ENCODE data around the gene SBK1.
A peak's percentile ranks its signal among the peaks of the same experiment; 100 is the strongest.

The SBK1 gene

DNA sequence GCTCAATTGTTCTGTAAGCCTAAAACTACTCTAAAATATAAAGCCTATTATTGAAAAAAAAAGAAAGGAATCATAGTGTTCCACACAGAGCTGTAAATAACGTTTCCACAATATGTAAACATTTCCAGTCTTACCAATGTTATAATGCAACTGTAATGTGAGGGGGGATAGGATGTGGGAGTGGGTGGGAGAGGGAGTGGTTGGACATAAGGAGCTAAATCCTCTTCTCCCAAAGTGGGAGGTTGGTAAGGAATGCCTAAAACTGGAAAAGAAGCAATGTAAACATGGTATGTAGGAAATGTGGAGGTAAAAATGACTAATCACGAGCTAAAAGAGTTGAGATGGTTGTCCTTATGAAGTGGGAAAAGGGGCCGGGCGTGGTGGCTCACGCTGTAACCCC lies 17.6 kb upstream of the SBK1 start:
- H2AFZ ChIP-seq (ENCODE audit: low read length), result no peak overlapping the region
- no peaks in the 10 kb centered on the region for H3K9me2 ChIP-seq (replicated peaks; ENCODE audit: insufficient read depth, low read length)
- no peak overlapping the region for H3K27ac ChIP-seq (ENCODE audit: low read length)
- H3K27me3 ChIP-seq (replicated peaks; ENCODE audit: insufficient read depth, low read length), result peaks cover 13% of the 10 kb centered on the region
- TF ChIP-seq EZH2phosphoT487 (IDR thresholded peaks at IDR 0.05; ENCODE audit: low read length) (no peak), EZH2 (optimal IDR thresholded peaks at IDR 0.05; ENCODE audit: low read depth, low read length) (no peak)
- TF ChIP-seq, protein P1, sequence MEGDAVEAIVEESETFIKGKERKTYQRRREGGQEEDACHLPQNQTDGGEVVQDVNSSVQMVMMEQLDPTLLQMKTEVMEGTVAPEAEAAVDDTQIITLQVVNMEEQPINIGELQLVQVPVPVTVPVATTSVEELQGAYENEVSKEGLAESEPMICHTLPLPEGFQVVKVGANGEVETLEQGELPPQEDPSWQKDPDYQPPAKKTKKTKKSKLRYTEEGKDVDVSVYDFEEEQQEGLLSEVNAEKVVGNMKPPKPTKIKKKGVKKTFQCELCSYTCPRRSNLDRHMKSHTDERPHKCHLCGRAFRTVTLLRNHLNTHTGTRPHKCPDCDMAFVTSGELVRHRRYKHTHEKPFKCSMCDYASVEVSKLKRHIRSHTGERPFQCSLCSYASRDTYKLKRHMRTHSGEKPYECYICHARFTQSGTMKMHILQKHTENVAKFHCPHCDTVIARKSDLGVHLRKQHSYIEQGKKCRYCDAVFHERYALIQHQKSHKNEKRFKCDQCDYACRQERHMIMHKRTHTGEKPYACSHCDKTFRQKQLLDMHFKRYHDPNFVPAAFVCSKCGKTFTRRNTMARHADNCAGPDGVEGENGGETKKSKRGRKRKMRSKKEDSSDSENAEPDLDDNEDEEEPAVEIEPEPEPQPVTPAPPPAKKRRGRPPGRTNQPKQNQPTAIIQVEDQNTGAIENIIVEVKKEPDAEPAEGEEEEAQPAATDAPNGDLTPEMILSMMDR (IDR thresholded peaks at IDR 0.05; ENCODE audit: low read length), result no peak
- no peak for DNase-seq
- no peaks in the 10 kb centered on the region for H3K9me3 ChIP-seq (replicated peaks; ENCODE audit: insufficient read depth, low read length)
- H3K4me1 ChIP-seq (ENCODE audit: low read length), result peaks cover 5% of the 10 kb centered on the region; the same call in 1 of the 2 replicates
- H3K79me2 ChIP-seq (ENCODE audit: low read length), result no peaks in the 10 kb centered on the region
- H3K36me3 ChIP-seq (replicated peaks; ENCODE audit: insufficient read depth, low read length), result no peaks in the 10 kb centered on the region
- H3K9ac ChIP-seq (ENCODE audit: low read length), result no peak overlapping the region
- H4K20me1 ChIP-seq (ENCODE audit: insufficient read depth, low read length), result no peaks in the 10 kb centered on the region
- no peaks in the 10 kb centered on the region for H3F3A ChIP-seq (ENCODE audit: insufficient read depth, low read length)
- peak overlapping the region; percentile 6; the same call in 1 of the 2 replicates for H3K4me2 ChIP-seq (ENCODE audit: low read depth, low read length)
- H3K4me3 ChIP-seq (ENCODE audit: low read length), result no peak overlapping the region

- H3K79me2 ChIP-seq (ENCODE audit: low read length), result no peaks in the 10 kb centered on the region
- H3K9ac ChIP-seq (ENCODE audit: low read length), result no peak overlapping the region
- H3K9me2 ChIP-seq (replicated peaks; ENCODE audit: insufficient read depth, low read length), result no peaks in the 10 kb centered on the region
- no peak overlapping the region for H3K4me3 ChIP-seq (ENCODE audit: low read length)
- DNase-seq, result no peak
- H3K4me2 ChIP-seq (ENCODE audit: low read depth, low read length), result no peak overlapping the region
- H3K27ac ChIP-seq (ENCODE audit: low read length), result no peak overlapping the region
- TF ChIP-seq EZH2 (optimal IDR thresholded peaks at IDR 0.05; ENCODE audit: low read depth, low read length), result no peak
- TF ChIP-seq EZH2phosphoT487 (IDR thresholded peaks at IDR 0.05; ENCODE audit: low read length), result no peak
- TF ChIP-seq, protein P1 (IDR thresholded peaks at IDR 0.05; ENCODE audit: low read length), result no peak
- no peak overlapping the region for H2AFZ ChIP-seq (ENCODE audit: low read length)
- no peaks in the 10 kb centered on the region for H3K9me3 ChIP-seq (replicated peaks; ENCODE audit: insufficient read depth, low read length)
- peaks cover 13% of the 10 kb centered on the region for H3K27me3 ChIP-seq (replicated peaks; ENCODE audit: insufficient read depth, low read length)
- peaks cover 5% of the 10 kb centered on the region; the same call in 1 of the 2 replicates for H3K4me1 ChIP-seq (ENCODE audit: low read length)
- no peaks in the 10 kb centered on the region for H3F3A ChIP-seq (ENCODE audit: insufficient read depth, low read length)
- no peaks in the 10 kb centered on the region for H3K36me3 ChIP-seq (replicated peaks; ENCODE audit: insufficient read depth, low read length)
- H4K20me1 ChIP-seq (ENCODE audit: insufficient read depth, low read length), result no peaks in the 10 kb centered on the region
Observed at GRCh38 chr16:28276301-28276700, 16.0 kb upstream of the SBK1 start.

GRCh38 chr16:28277537-28278388 lies 14.6 kb upstream of the SBK1 start:
- Histone ChIP-seq H3K4me1 (ENCODE audit: low read length) (peaks cover 5% of the 10 kb centered on the region; the same call in 1 of the 2 replicates), H3K9ac (ENCODE audit: low read length) (peak overlapping the region; percentile 12; the same call in 1 of the 2 replicates), H3K27ac (ENCODE audit: low read length) (no peak overlapping the region), H3K9me2 (replicated peaks; ENCODE audit: insufficient read depth, low read length) (no peaks in the 10 kb centered on the region), H3K79me2 (ENCODE audit: low read length) (no peaks in the 10 kb centered on the region), H4K20me1 (ENCODE audit: insufficient read depth, low read length) (no peaks in the 10 kb centered on the region), H3K27me3 (replicated peaks; ENCODE audit: insufficient read depth, low read length) (peaks cover 23% of the 10 kb centered on the region), H3K4me3 (ENCODE audit: low read length) (peak overlapping the region; percentile 56), H3F3A (ENCODE audit: insufficient read depth, low read length) (no peaks in the 10 kb centered on the region), H2AFZ (ENCODE audit: low read length) (peak overlapping the region; percentile 87), H3K4me2 (ENCODE audit: low read depth, low read length) (peak overlapping the region; percentile 97), H3K9me3 (replicated peaks; ENCODE audit: insufficient read depth, low read length) (no peaks in the 10 kb centered on the region), H3K36me3 (replicated peaks; ENCODE audit: insufficient read depth, low read length) (no peaks in the 10 kb centered on the region)
- peak; percentile 82 for DNase-seq
- no peak for TF ChIP-seq EZH2 (optimal IDR thresholded peaks at IDR 0.05; ENCODE audit: low read depth, low read length)
- TF ChIP-seq, protein P1 (IDR thresholded peaks at IDR 0.05; ENCODE audit: low read length), result peak; percentile 94

Measured in MM.1S (cell line).